GM03348 (cell line): ENCODE measurements around the gene PFKFB3.
A peak's percentile ranks its signal among the peaks of the same experiment; 100 is the strongest.

Experiments used
- DNase-seq: peaks from one replicate; pipeline ENCODE4 v3.0.0; 2012; ENCODE audit warnings: low spot score

The PFKFB3 gene

GRCh38 chr10:6220418-6221191 lies 17.9 kb downstream of the PFKFB3 start:
- DNase-seq, result no peak

- DNase-seq, result no peak
Observed at GRCh38 chr10:6221192-6221940, 18.6 kb downstream of the PFKFB3 start.

- peak; percentile 73 for DNase-seq
Observed at GRCh38 chr10:6221971-6222751, 19.4 kb downstream of the PFKFB3 start.

- no peak for DNase-seq
Observed at GRCh38 chr10:6222755-6223154, 20.0 kb downstream of the PFKFB3 start.

GRCh38 chr10:6223981-6224380 lies 21.2 kb downstream of the PFKFB3 start:
- DNase-seq, result no peak

- DNase-seq, result no peak
Observed at GRCh38 chr10:6224781-6225180, 22.0 kb downstream of the PFKFB3 start.

GRCh38 chr10:6225263-6225814 lies 22.6 kb downstream of the PFKFB3 start:
- DNase-seq, result no peak

GRCh38 chr10:6226216-6226615 lies 23.5 kb downstream of the PFKFB3 start:
- no peak for DNase-seq

GRCh38 chr10:6227346-6227745 lies 24.6 kb downstream of the PFKFB3 start:
- DNase-seq, result no peak

- no peak for DNase-seq
Observed at GRCh38 chr10:6228010-6228511, 25.3 kb downstream of the PFKFB3 start.

- no peak for DNase-seq
Observed at GRCh38 chr10:6228647-6229046, 25.9 kb downstream of the PFKFB3 start.

- DNase-seq, result no peak
Observed at GRCh38 chr10:6229290-6229689, 26.6 kb downstream of the PFKFB3 start.

GRCh38 chr10:6229746-6230145 lies 27.0 kb downstream of the PFKFB3 start:
- DNase-seq, result no peak

GRCh38 chr10:6230315-6230714 lies 27.6 kb downstream of the PFKFB3 start:
- no peak for DNase-seq

- no peak for DNase-seq
Observed at GRCh38 chr10:6231146-6231545, 28.4 kb downstream of the PFKFB3 start.

- no peak for DNase-seq
Observed at GRCh38 chr10:6231730-6232129, 29.0 kb downstream of the PFKFB3 start.

- DNase-seq, result no peak
Observed at GRCh38 chr10:6232225-6232807, 29.6 kb downstream of the PFKFB3 start.

- no peak for DNase-seq
Observed at GRCh38 chr10:6232846-6233724, 30.4 kb downstream of the PFKFB3 start.

GRCh38 chr10:6233725-6234277 lies 31.1 kb downstream of the PFKFB3 start:
- no peak for DNase-seq

GRCh38 chr10:6234371-6234770 lies 31.6 kb downstream of the PFKFB3 start:
- DNase-seq, result no peak
